Measurements from ENCODE around the gene GPR107. TPM values are rescaled to one million over a fixed set of nuclear protein-coding genes. Genes with fewer than 3 reads are reported as not detected.

The GPR107 gene
- total and polyA plus RNA-seq, 2 experiments from 2014 or later, result 10.6 to 25.6 TPM

DNA sequence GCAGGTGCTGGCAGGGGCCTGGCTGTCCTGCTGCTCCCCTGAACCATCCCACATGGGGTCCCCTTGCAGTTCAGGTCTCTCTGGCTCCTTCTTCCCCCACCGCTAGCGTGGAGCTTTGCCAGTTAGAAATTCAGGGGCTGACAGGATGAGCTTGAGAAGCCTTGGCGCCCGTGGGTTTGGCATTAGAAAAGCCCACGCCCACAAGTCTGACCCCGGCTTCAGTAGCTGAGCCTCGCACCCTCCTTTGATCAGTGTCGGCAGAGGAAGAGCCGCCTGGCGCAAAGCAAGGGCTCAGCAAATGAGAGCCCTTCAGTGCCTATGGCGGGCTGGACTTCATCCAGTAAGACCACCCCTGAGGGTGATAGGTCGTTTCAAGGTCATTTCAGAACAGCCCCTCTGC lies 88.3 kb downstream of the GPR107 start:
- no peak overlapping the region for H3K27ac ChIP-seq
- no peaks in the 10 kb centered on the region for H3K27me3 ChIP-seq
- H3K9me2 ChIP-seq (replicated peaks; ENCODE audit: insufficient read depth), result no peaks in the 10 kb centered on the region
- TF ChIP-seq EZH2 (IDR thresholded peaks at IDR 0.05; ENCODE audit: borderline replicate concordance), result no peak
- H3K4me1 ChIP-seq (ENCODE audit: insufficient read depth), result peaks cover 12% of the 10 kb centered on the region
- no peaks in the 10 kb centered on the region for H3K9me3 ChIP-seq (ENCODE audit: low read depth)
- H3K36me3 ChIP-seq (replicated peaks; ENCODE audit: insufficient read depth, low read depth), result no peaks in the 10 kb centered on the region
- H2AFZ ChIP-seq, result no peak overlapping the region
- no peak overlapping the region for H3K4me2 ChIP-seq
- H4K20me1 ChIP-seq (ENCODE audit: insufficient read depth, poor library complexity, severe bottlenecking), result no peaks in the 10 kb centered on the region
- WGBS (ENCODE audit: low lambda C conversion rate, missing lambda C conversion rate), result 92% methylated on average over 12 of the region's 12 CpGs
- H3K4me3 ChIP-seq, result no peak overlapping the region
- no peaks in the 10 kb centered on the region for H3K79me2 ChIP-seq
- DNase-seq (ENCODE audit: low spot score), result no peak

DNA sequence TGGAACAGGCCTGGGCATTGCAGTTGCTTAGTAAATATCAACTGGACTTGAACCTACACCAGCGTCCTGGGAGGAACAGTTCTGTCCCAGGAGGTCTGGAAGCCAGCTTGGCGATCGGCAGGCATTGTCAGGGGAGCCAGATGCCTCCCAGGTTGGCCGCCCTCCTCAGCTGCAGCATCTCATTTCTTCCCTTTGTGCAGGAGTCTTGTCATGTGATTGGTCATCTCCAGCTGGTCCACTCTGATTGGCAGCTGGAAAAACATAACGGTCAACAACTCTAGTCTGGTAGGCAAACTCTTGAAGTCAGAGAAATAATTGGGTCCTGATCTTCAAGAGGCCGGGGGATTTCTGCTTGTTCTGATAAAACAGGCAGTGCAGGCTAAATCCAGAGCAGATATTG lies 88.9 kb downstream of the GPR107 start:
- no peaks in the 10 kb centered on the region for H3K9me3 ChIP-seq (ENCODE audit: low read depth)
- no peaks in the 10 kb centered on the region for H3K27me3 ChIP-seq
- peaks cover 11% of the 10 kb centered on the region for H3K4me1 ChIP-seq (ENCODE audit: insufficient read depth)
- H3K79me2 ChIP-seq, result no peaks in the 10 kb centered on the region
- TF ChIP-seq EZH2phosphoT487 (IDR thresholded peaks at IDR 0.05; ENCODE audit: low read depth, severe bottlenecking, unreplicated experiment) (no peak), EZH2 (IDR thresholded peaks at IDR 0.05; ENCODE audit: borderline replicate concordance) (no peak)
- TF ChIP-seq, protein P1, sequence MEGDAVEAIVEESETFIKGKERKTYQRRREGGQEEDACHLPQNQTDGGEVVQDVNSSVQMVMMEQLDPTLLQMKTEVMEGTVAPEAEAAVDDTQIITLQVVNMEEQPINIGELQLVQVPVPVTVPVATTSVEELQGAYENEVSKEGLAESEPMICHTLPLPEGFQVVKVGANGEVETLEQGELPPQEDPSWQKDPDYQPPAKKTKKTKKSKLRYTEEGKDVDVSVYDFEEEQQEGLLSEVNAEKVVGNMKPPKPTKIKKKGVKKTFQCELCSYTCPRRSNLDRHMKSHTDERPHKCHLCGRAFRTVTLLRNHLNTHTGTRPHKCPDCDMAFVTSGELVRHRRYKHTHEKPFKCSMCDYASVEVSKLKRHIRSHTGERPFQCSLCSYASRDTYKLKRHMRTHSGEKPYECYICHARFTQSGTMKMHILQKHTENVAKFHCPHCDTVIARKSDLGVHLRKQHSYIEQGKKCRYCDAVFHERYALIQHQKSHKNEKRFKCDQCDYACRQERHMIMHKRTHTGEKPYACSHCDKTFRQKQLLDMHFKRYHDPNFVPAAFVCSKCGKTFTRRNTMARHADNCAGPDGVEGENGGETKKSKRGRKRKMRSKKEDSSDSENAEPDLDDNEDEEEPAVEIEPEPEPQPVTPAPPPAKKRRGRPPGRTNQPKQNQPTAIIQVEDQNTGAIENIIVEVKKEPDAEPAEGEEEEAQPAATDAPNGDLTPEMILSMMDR (IDR thresholded peaks at IDR 0.05; ENCODE audit: poor library complexity), result no peak
- no peaks in the 10 kb centered on the region for H3K9me2 ChIP-seq (replicated peaks; ENCODE audit: insufficient read depth)
- no peak overlapping the region for H3K4me3 ChIP-seq
- H3K36me3 ChIP-seq (replicated peaks; ENCODE audit: insufficient read depth, low read depth), result no peaks in the 10 kb centered on the region
- WGBS (ENCODE audit: low lambda C conversion rate, missing lambda C conversion rate), result 56% methylated on average over 6 of the region's 6 CpGs
- DNase-seq (ENCODE audit: low spot score), result no peak
- no peaks in the 10 kb centered on the region for H4K20me1 ChIP-seq (ENCODE audit: insufficient read depth, poor library complexity, severe bottlenecking)
- no peak overlapping the region for H3K27ac ChIP-seq
- H3K4me2 ChIP-seq, result no peak overlapping the region
- H2AFZ ChIP-seq, result no peak overlapping the region

DNA sequence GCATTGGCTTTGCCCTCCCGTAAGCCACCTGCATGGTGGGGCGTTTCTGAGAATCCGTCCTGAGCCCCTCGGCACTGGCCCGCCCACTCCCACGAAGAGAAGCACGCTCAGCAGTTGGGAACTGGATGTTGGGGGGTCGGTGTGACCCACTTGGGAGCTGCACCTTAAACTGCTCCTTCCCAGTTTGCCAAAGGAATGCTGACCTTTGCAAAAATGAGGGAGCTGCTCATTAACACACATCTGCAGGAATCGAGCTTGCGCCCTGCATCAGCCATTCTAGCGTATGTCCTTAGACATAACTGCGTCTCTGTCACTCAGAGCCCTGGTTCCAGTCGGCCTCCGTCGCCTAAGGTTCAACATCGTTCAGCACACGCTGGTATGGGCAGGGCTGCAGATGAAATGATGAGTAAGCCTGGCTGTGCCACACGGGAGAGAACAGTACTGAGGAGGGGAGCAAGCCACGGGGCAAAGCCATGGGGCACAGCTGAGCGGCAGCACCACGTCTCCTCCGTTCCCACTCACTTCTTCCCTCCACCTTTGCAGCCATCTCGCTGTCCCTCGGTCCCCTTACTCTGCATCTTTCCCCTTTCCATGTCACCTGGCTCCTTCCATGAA lies 89.7 kb downstream of the GPR107 start:
- DNase-seq (ENCODE audit: low spot score), result no peak
- Histone ChIP-seq H3K4me1 (ENCODE audit: insufficient read depth) (peaks cover 9% of the 10 kb centered on the region), H4K20me1 (ENCODE audit: insufficient read depth, poor library complexity, severe bottlenecking) (no peaks in the 10 kb centered on the region), H3K4me3 (no peak overlapping the region), H3K4me2 (no peak overlapping the region), H3K36me3 (replicated peaks; ENCODE audit: insufficient read depth, low read depth) (no peaks in the 10 kb centered on the region), H3K27me3 (no peaks in the 10 kb centered on the region), H2AFZ (no peak overlapping the region), H3K9me3 (ENCODE audit: low read depth) (no peaks in the 10 kb centered on the region), H3K9me2 (replicated peaks; ENCODE audit: insufficient read depth) (no peaks in the 10 kb centered on the region), H3K79me2 (no peaks in the 10 kb centered on the region), H3K27ac (no peak overlapping the region)
- TF ChIP-seq EZH2 (IDR thresholded peaks at IDR 0.05; ENCODE audit: borderline replicate concordance) (no peak), EZH2phosphoT487 (IDR thresholded peaks at IDR 0.05; ENCODE audit: low read depth, severe bottlenecking, unreplicated experiment) (no peak)
- TF ChIP-seq, protein P1 (IDR thresholded peaks at IDR 0.05; ENCODE audit: poor library complexity), result no peak
- WGBS (ENCODE audit: low lambda C conversion rate, missing lambda C conversion rate), result 89% methylated on average over 24 of the region's 24 CpGs

DNA sequence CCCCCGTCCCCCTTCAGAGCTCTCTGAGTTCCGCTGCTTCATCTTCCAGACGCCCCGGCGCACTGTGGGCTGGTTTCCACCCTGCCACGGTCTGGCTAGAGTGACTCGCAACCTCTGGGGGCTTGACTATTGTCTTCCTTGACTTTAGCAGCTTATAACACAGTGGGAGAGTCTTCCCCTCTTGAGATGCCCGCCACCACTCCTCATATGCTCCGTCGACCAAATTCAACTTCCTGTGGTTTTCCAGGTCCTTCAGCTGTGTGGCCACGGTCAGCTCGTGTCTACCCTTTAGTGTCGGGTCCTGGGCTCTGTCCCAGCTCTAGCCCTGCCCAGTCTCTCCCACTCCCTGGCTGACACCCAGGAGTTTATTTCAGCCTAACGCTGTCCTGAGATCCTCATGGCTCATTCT lies 90.3 kb downstream of the GPR107 start:
- no peak overlapping the region for H2AFZ ChIP-seq
- 69% methylated on average over 14 of the region's 14 CpGs for WGBS (ENCODE audit: low lambda C conversion rate, missing lambda C conversion rate)

More for the DNA sequence above, 90.3 kb downstream of the GPR107 start:
- H3K27ac ChIP-seq, result no peak overlapping the region
- H3K9me3 ChIP-seq (ENCODE audit: low read depth), result no peaks in the 10 kb centered on the region
- no peak for DNase-seq (ENCODE audit: low spot score)
- no peaks in the 10 kb centered on the region for H3K36me3 ChIP-seq (replicated peaks; ENCODE audit: insufficient read depth, low read depth)
- no peak overlapping the region for H3K4me2 ChIP-seq
- H3K9me2 ChIP-seq (replicated peaks; ENCODE audit: insufficient read depth), result no peaks in the 10 kb centered on the region
- H3K4me3 ChIP-seq, result no peak overlapping the region
- no peaks in the 10 kb centered on the region for H3K27me3 ChIP-seq
- H4K20me1 ChIP-seq (ENCODE audit: insufficient read depth, poor library complexity, severe bottlenecking), result no peaks in the 10 kb centered on the region
- TF ChIP-seq EZH2 (IDR thresholded peaks at IDR 0.05; ENCODE audit: borderline replicate concordance) (no peak), EZH2phosphoT487 (IDR thresholded peaks at IDR 0.05; ENCODE audit: low read depth, severe bottlenecking, unreplicated experiment) (no peak)
- H3K4me1 ChIP-seq (ENCODE audit: insufficient read depth), result peaks cover 9% of the 10 kb centered on the region
- H3K79me2 ChIP-seq, result no peaks in the 10 kb centered on the region

All from hepatocyte (in vitro differentiated cells).